22Rv1 (cell line): Measurements from ENCODE around the gene LIN37.

Experiments
- H3K27ac ChIP-seq: fragments of 450-650 bp; 2 replicates; pipeline ENCODE4 v1.5.1; 2017
- ZFX ChIP-seq: fragments of 450-650 bp; IDR thresholded peaks from 2 replicates; pipeline ENCODE4 v1.6.1; 2017; ENCODE audit warnings: antibody characterized with exemption, borderline replicate concordance
- TF ChIP-seq, protein P1 (sequence below): fragments of 450-650 bp; IDR thresholded peaks from 2 replicates; pipeline ENCODE4 v1.5.1; 2017; ENCODE audit warnings: mild to moderate bottlenecking

LIN37 gene

DNA sequence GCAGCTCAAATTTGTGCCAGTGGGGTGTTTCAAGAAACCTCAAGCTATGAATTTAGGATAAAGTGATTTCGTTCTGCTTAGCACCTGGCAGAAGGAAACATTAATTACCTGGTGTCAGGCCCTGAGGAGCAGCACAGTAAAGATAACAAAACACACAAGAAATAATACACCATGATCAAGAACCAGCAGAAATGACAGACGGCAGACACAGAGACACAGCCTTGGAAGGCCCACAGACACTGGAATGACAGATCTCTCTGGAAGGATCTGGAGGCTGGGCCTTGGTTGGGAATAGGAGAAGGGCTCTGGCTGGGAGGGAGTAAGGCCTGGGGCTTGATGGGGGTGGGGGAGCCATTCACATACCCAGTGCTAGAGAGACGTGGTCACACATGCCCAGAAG, 53.5 kb downstream of the LIN37 start:
- TF ChIP-seq, protein P1, sequence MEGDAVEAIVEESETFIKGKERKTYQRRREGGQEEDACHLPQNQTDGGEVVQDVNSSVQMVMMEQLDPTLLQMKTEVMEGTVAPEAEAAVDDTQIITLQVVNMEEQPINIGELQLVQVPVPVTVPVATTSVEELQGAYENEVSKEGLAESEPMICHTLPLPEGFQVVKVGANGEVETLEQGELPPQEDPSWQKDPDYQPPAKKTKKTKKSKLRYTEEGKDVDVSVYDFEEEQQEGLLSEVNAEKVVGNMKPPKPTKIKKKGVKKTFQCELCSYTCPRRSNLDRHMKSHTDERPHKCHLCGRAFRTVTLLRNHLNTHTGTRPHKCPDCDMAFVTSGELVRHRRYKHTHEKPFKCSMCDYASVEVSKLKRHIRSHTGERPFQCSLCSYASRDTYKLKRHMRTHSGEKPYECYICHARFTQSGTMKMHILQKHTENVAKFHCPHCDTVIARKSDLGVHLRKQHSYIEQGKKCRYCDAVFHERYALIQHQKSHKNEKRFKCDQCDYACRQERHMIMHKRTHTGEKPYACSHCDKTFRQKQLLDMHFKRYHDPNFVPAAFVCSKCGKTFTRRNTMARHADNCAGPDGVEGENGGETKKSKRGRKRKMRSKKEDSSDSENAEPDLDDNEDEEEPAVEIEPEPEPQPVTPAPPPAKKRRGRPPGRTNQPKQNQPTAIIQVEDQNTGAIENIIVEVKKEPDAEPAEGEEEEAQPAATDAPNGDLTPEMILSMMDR = no peak
- TF ChIP-seq ZFX = no peak
- H3K27ac ChIP-seq = no peak overlapping the region
